Ovary (tissue), 3 donors: ENCODE measurements around the gene METTL13.

ENCODE experiments used
- EP300 ChIP-seq: sonication (generic); formaldehyde crosslinking; IDR thresholded peaks from one replicate; pipeline ENCODE4 v1.6.1; 2017; ENCODE audit warnings: antibody characterized with exemption
- POLR2A ChIP-seq: fragments of 450-650 bp; IDR thresholded peaks from one replicate; pipeline ENCODE4 v1.6.1; 2017; ENCODE audit warnings: antibody characterized with exemption, mild to moderate bottlenecking, moderate library complexity
- TF ChIP-seq, protein P1 (sequence below), 3 donors: fragments of 450-650 bp in 2 of 3; fragments of 200-600 bp in 1 of 3; IDR thresholded peaks; one replicate each; pipeline versions ENCODE4 v1.5.1 to v1.8.0; 2016 to 2022; ENCODE audit warnings: antibody characterized with exemption in 3 of 3, mild to moderate bottlenecking in 1 of 3
- donor health status: DM: no; HTN: no; CAD: no.

DNA sequence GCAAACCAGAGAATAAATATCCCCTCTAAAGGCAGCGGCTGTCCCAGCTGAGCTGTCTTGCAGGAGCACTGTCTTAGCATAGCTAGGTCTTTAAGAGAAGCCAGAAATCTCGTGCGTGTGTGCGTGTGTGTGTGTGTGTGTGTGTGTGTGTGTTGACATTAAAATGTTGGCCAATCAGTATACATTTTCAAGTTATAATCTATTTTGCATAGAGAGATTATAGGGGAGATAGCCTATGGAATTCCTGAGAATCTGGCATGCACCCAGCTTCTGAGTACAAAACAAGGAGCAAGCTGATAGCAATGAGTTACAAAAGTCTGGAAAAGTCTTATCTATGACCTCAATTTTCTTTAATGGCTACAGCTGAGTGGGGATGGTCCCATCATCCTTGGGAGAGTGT, 17.7 kb downstream of the METTL13 start:
- TF ChIP-seq, protein P1, sequence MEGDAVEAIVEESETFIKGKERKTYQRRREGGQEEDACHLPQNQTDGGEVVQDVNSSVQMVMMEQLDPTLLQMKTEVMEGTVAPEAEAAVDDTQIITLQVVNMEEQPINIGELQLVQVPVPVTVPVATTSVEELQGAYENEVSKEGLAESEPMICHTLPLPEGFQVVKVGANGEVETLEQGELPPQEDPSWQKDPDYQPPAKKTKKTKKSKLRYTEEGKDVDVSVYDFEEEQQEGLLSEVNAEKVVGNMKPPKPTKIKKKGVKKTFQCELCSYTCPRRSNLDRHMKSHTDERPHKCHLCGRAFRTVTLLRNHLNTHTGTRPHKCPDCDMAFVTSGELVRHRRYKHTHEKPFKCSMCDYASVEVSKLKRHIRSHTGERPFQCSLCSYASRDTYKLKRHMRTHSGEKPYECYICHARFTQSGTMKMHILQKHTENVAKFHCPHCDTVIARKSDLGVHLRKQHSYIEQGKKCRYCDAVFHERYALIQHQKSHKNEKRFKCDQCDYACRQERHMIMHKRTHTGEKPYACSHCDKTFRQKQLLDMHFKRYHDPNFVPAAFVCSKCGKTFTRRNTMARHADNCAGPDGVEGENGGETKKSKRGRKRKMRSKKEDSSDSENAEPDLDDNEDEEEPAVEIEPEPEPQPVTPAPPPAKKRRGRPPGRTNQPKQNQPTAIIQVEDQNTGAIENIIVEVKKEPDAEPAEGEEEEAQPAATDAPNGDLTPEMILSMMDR (IDR thresholded peaks at IDR 0.05): no peak
- TF ChIP-seq POLR2A: no peak
- TF ChIP-seq EP300: no peak
